ENCODE data around the gene E2F6.
A peak's percentile ranks its signal among the peaks of the same experiment; 100 is the strongest.

The E2F6 gene

GRCh38 chr2:11483806-11484617 is 18.1 kb upstream of the E2F6 start:
- in situ Hi-C loops (cut with HindIII; ENCODE audit: low sequenced_read_pairs) = no loop called here
- no peak overlapping the region for H3K4me3 ChIP-seq (ENCODE audit: low read depth, low read length)
- DNase-seq (ENCODE audit: low read depth) = no peak
- no peak for TF ChIP-seq CTCF (IDR thresholded peaks at IDR 0.05; ENCODE audit: low read depth, low read length, missing control alignments)

GRCh38 chr2:11482473-11483035 is 16.6 kb upstream of the E2F6 start:
- DNase-seq (ENCODE audit: low read depth) = no peak
- peak overlapping the region; percentile 42 for H3K4me3 ChIP-seq (ENCODE audit: low read depth, low read length)
- no peak for TF ChIP-seq CTCF (IDR thresholded peaks at IDR 0.05; ENCODE audit: low read depth, low read length, missing control alignments)
- in situ Hi-C loops (cut with HindIII; ENCODE audit: low sequenced_read_pairs) = no loop called here

GRCh38 chr2:11481789-11482472 is 16.0 kb upstream of the E2F6 start:
- in situ Hi-C loops (cut with HindIII; ENCODE audit: low sequenced_read_pairs) = no loop called here
- DNase-seq (ENCODE audit: low read depth) = no peak
- TF ChIP-seq CTCF (IDR thresholded peaks at IDR 0.05; ENCODE audit: low read depth, low read length, missing control alignments) = no peak
- peak overlapping the region; percentile 42 for H3K4me3 ChIP-seq (ENCODE audit: low read depth, low read length)

GRCh38 chr2:11481426-11481788 is 15.4 kb upstream of the E2F6 start:
- in situ Hi-C loops (cut with HindIII; ENCODE audit: low sequenced_read_pairs) = no loop called here
- H3K4me3 ChIP-seq (ENCODE audit: low read depth, low read length) = no peak overlapping the region
- no peak for DNase-seq (ENCODE audit: low read depth)
- TF ChIP-seq CTCF (IDR thresholded peaks at IDR 0.05; ENCODE audit: low read depth, low read length, missing control alignments) = no peak

GRCh38 chr2:11480859-11481258 is 14.9 kb upstream of the E2F6 start:
- H3K4me3 ChIP-seq (ENCODE audit: low read depth, low read length) = no peak overlapping the region
- no peak for TF ChIP-seq CTCF (IDR thresholded peaks at IDR 0.05; ENCODE audit: low read depth, low read length, missing control alignments)
- in situ Hi-C loops (cut with HindIII; ENCODE audit: low sequenced_read_pairs) = no loop called here
- DNase-seq (ENCODE audit: low read depth) = no peak

- no peak for TF ChIP-seq CTCF (IDR thresholded peaks at IDR 0.05; ENCODE audit: low read depth, low read length, missing control alignments)
- in situ Hi-C loops (cut with HindIII; ENCODE audit: low sequenced_read_pairs) = no loop called here
These were observed 14.4 kb upstream of the E2F6 start for GRCh38 chr2:11480406-11480805.

More at GRCh38 chr2:11480406-11480805, 14.4 kb upstream of the E2F6 start:
- no peak for DNase-seq (ENCODE audit: low read depth)
- no peak overlapping the region for H3K4me3 ChIP-seq (ENCODE audit: low read depth, low read length)
